GF-D8 (cell line): Measurements from ENCODE around the gene MCF2L2.
"Not testable (repeated sequence)": the region's sequence is repeated elsewhere in the genome, so short reads cannot be mapped to it uniquely, and the experiment has no call there.

Experiments used
- DNase-seq: peaks from one replicate; lab custom pipeline; 2025; lab: John Stamatoyannopoulos, UW

The MCF2L2 gene

DNA sequence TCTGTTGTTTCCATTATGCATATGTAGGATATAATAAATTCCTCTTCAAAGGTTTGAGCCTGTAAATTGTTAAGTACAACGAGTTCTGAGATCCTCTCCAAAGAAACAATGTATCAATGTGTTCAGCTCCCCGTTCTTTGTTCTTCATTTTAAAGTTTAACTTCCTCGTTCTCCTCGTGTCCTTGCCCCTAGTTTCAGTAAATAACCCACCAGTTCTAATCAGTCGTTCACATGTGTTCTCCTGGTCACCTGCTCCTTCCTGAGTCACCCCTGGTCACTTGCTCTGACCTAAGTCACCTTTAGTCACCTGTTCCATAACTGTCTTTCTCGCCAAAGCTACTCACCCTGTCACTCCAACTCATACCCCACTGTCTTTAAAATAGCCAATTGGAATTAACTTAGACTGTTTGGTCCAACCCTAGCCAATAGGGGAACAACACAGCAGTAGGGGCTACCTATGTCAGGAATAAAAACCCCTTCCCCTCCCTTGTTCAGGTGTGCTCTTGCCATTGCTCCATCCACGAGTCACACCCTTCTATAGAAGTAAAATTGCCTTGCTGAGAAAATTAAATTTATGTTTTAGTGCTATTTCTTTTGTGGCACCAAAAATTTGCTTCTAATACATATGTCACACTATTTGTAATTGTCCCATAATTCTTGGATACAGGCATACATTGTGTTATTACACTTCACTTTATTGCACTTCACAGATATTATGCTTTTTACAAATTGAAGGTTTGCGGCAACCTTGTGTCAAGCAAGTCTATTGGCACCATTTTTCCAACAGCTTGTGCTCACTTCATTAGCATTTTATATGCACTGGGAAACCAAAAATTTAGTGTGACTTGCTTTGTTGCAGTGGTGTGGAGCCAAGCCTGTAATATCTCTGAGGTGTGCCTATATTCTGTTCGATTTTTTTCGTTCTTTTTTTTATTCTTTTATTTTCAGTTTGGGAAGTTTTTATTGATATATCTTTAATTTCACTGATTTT lies 15.3 kb upstream of the MCF2L2 start:
- DNase-seq = no peak

DNA sequence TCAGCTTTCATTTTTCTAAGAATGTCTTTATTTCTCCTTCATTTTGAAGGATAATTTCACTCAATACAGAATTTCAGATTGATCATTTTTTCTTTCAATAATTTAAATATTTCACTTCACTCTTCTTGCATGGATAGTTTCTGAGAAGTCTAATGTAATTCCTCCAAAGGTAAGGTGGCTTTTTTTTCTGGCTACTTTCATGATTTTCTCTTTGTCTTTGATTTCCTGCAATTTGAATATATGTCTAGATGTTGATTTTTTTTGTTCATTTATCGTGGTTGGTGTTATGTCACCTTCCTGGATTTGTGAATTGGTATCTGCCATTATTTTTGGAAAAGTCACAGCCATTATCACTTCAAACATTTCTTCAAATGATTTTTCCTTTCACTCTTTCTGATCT lies 14.6 kb upstream of the MCF2L2 start:
- no peak for DNase-seq

DNA sequence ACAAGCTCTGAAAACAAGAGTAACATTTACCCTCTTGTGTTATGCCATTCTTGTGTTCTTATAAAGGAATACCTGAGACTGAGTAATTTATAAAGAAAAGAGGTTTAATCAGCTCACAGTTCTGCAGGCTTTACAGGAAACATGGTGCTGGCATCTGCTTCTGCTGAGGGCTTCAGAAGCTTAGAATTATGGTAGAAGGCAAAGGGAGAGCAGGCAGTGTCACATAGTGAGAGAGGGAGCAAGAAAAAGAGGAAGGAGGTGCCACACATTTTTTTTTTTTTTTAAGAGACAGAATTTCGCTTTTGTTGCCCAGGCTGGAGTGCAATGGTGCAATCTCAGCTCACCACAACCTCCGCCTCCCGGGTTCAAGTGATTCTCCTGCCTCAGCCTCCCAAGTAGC lies 12.1 kb upstream of the MCF2L2 start:
- DNase-seq = not testable (repeated sequence)

DNA sequence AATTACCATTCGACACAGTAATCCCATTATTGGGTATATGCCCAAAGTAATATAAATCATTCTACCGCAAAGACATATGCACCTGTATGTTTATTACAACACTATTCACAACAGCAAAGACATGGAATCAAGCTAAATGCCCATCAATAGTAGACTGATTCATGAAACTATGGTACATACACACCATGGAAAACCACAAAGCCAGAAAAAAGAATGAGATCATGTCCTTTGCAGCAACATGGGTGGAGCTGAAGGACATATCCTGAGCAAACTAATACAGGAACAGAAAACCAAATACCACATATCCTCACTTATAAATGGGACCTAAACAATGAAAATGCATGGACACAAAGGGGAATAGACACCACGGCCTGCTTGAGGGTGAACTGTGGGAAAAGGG lies 11.1 kb upstream of the MCF2L2 start:
- DNase-seq = no peak

DNA sequence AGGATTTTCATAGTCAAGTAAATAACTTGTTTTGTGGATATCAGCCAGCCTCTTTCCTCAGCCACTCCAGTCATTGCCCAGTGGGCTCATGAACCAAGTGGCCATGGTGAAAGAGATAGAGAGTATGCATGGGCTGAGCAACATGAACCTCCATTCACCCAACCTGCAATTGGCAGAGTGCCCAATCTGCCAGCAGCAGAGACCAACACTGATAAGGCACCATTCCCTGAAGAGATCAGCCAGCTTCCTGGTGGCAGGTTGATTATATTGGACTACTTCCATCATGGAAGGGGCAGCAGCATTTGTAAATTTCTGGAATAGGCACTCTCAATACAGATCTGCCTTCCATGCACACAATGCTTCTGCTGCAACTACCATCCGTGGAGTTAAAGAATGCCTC lies 10.3 kb upstream of the MCF2L2 start:
- no peak for DNase-seq

DNA sequence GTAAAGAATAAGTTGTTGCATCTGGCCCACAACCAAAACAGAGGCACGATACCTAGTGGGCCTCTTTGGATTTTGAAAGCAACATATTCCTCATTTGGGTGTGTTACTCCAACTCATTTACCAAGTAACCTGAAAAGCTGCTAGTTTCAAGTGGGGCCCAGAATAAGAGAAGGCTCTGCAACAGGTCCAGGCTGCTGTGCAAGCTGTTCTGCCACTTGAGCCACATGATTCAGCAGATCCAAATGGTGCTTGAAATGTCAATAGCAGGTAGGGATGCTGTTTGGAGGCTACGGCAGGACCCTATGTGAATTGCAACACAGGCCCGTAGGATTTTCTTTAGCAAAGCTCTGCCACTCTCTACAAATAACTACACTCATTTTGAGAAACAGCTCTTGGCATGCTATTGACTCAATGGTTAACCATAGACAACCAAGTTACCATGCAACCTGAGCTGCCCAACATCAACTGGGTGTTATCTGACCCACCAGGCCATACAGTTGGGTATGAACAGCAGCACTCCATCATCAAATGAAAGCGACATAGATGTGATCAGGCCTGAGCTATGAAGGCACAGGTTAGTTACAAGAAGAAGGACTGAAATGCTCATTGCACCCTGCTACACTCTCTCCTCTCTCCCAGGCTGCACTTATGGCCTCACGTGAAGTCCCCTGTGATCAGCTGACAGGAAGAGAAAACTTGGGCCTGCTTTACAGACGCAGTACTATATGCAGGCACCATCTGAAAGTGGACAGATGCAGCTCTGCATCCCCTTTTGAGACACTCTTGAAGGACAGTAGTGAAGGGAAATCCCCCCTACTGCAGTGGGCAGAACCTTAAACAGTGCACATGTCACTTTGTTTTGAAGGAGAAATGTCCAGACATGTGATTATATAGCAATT lies 9.5 kb upstream of the MCF2L2 start:
- no peak for DNase-seq

DNA sequence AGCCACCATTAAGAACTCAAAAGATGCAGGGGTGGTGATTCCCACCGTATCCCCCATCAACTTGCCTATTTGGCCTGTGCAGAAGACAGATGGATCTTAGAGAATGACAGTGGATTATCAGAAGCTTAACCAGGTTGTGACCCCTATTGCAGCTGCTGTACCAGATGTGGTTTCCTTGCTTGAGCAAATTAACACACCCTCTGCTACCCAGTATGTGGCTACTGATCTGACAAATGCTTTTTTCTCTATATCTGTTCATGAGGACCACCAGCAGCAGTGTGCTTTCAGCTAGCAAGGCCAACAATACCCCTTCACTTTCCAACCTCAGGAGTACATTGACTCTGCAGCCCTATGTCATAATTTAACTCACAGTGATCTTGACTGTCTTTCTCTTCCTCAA lies 8.6 kb upstream of the MCF2L2 start:
- DNase-seq = no peak

DNA sequence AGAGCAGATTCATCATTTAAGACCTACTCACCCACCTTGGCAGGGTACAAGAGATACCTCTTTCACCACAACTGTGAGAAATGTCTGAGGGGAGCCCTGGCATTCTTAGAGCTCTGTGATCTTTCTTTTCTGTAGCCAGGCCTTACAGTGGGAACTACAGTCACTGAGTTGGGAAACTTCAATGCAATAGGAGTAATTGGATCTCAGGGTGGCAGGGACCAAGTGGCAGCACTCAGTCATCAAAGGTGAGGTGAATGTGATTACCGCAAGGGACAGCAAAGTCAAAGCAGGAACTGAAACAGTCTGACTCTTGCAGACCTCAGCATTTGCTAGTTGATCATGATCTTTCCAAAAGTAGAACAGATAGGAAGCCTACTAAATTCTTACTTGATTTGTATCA lies 7.2 kb upstream of the MCF2L2 start:
- no peak for DNase-seq

DNA sequence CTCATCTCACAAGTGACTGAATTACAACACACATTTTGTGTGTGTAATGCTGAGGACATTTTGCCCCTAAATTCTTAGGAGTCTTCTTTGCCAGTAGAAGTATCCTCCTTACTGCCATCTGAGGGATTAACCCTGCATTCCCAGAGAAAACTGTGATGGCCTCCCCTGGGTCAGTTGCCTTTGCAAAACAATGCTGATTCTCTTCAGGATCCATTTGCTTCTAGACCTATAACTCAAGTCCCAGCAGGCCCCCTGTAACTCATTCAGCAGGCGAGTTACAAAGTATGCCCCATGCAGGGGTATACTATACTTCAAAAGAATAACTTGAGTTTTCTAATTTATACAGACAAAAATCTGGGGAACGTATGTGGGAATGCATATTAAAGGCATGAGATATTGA lies 6.6 kb upstream of the MCF2L2 start:
- DNase-seq = no peak

DNA sequence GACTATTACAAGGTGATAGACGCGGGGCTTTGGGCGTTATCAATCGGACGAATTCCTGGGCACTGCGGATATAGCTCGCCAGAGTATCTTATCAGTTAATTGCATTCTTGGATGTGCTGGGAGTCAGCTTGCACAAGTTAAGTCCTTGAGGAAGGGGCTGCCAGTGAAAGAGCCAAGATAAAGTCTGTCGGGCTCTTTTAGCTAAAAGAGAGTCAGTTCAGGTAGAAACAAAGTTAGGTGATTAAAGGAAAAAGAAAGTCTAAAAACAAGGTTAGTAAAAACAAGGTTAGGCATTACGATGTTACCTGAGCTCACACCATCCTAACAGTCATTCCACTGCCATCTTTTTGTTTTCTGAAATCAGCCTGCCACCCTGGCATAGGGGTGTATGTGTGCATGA lies 6.1 kb upstream of the MCF2L2 start:
- no peak for DNase-seq

DNA sequence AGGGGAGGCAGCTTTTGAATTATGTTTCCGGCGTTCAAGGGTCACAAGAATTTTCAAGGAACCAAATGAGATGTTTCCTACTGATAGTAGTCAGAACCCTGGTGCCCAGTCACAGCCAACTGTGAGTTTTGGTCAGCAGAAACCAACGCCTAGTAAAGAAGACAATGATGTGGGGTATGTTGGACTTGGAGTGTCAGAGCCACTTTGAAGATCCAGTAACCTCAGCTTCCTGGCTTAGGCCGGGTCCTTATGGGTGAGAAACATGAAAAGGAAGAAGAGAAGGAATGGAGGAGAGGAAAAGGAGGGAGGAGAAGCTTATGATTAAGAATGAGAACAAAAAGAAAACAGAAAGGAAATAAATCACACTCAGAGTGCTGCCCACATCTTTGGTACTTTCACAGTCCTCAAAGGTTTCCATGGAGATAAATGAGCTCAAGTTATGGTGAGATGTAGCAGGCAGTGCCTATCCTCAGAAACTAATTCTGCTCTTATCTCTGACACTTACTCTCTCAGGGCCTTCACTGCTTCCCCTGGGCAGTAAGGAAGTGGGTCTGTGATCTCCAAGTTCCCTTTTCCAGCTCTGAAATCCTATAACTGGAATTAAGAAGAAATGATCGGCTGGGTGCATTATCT lies 2.0 kb upstream of the MCF2L2 start:
- no peak for DNase-seq

DNA sequence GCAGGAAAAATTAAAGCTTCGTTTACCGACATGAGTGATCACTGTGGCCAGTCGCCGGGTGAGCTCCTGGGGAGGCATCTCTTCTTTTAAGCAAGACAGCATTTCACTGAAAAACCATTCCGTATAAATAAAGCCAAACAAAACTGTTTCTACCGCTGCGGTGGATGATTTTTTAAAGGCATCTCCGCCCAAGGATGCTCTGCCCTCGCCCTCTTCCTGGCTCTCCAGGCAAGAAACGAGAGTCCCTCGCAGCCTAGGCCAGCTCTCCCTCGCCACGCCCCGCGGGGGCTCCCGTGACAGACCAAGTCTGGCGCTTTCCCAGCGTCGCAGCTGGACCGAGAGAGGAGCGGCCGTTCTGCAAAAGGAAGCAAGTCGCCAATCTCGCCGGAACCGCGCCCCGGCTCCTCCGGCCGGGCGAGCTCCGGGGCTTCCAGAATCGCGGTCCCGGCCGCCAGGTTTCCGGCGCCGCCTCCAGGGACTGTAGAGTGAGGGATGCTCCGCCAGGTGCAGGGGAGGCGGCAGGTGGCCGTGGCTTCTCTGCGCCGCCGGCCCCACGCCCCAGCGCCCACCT lies 458 bp downstream of the MCF2L2 start:
- DNase-seq = no peak

DNA sequence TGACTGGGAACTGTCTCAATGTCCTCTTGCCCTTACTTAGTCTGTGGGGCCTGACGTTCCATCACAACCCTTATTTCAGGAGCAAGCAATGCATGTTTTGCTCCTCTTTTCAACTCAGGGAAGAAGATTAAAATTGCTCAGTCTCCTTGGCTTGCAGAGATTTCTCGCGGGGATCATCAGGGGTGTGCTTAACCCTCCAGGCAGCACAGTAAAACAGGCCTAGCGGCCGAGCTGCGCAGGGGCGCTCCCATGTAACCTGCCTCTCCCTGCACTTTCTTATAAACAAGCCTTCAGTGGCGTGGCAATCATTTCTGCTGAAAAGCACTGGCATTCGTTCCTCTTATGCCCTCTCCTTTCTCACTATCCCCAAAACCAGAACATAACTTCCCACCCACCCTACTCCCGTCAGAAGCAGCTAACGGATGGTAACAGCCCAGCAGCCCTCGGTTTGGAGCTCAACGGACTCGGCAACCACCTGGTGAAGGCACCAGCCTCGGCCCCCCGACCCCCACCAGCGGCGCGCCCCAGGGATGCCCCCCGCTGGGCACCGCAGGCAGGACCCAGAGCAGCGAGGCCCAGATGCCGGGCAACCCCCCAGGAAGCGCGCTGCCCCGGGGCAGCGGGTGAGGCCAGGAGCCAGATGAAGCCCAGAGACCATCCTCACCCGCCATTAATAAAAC lies 1.1 kb downstream of the MCF2L2 start:
- no peak for DNase-seq

DNA sequence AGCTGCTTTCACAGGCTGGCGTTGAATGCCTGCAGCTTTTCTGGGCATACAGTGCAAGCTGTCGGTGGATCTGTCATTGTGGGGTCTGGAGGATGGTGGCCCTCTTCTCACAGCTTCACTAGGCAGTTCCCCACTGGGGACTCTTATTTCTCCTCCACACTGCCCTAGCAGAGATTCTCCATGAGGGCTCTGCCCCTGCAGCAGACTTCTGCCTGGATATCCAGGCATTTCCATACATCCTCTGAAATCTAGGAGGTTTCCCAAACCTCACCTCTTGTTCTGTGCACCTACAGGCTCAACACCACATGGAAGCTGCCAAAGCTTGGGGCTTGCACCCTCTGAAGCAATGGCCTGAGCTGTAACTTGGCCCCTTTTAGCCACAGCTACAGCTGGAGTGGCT lies 9.6 kb downstream of the MCF2L2 start:
- not testable (repeated sequence) for DNase-seq

DNA sequence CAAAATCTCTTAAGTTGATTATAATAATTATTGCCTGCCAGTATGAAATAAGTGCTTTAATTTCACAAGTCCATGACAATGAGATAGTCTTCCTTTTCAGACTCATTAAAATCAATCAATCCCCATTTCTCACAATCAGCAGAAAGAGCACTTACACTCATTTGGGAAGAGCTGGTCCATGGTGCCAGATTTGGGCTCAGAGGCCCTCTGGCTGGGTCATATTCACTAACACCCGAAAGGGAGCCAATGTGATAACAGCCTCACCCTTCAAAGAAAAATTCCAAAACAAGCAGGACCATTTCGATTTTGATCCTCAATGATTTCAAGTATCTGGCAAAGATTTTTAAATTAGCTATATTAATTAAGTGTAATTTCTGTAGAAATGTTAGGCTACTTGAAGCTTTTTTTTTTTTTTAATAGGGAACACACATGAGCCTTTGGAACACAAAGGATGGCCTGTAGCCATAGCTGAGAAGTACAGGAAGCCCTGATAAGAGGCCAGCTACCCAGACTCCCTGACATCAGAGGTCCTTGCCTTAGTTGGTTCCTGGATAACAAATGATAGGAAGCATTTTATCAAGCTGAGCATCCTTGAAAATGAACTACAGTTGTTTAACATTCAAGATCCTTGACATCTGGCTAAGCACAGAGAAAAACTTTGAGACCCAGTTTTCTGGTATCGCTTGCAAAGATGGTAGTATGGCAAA lies 17.1 kb downstream of the MCF2L2 start:
- no peak for DNase-seq

DNA sequence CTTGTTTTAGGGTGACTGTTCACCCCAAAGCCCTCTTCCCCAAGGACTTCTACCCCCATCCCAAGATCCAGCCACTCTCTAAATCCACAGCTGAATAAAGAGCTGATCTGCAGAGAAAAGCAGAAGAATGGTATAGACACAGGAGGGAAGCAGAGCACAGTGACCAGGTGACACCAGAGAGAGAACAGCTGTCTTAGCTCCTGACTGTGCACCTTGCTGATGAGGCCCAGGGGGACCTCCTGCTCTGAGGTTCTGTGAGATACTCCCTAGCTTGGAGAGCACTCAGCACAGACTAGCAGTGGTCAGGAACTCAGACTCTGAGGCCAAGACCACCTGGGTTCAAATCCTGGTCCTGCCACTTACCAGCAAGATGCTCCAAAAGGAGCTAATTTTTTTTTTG lies 17.7 kb downstream of the MCF2L2 start:
- no peak for DNase-seq

DNA sequence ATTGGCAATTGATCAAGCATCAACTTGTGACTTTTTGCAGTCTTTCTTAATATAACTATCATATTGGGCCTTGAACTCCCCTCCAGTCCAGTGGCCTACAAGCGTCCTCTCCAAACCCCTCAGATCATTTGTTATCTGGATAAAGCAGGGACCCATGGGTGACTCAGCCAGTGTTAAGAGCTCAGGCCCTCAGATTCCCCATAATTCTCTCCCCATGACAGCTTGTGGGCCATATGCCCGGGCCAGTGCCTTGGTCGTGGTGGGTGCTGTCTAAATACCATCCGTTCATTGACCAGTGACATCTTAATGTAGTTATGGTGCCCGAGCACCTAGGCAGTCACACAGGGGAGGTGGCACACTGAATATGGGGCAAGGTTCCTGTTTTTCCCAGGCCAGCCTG lies 18.1 kb downstream of the MCF2L2 start:
- DNase-seq = no peak

DNA sequence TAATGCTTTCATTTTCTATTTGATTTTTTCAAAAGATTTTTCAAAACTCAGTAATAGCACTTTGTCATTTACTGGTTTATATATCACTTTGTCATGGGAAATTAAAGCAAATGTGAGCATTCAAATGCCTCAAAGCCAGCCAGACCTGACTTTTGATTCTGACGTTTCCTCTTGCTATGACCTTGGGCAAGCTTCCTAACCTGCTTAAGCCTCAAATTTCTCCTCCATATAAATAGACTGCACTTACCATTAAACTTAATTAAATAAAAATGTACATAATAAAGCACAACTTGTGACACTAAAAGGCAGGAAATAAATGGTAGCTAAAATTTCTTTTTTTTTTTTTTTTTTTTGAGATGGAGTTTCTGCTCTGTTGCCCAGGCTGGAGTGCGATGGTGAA lies 19.2 kb downstream of the MCF2L2 start:
- no peak for DNase-seq

DNA sequence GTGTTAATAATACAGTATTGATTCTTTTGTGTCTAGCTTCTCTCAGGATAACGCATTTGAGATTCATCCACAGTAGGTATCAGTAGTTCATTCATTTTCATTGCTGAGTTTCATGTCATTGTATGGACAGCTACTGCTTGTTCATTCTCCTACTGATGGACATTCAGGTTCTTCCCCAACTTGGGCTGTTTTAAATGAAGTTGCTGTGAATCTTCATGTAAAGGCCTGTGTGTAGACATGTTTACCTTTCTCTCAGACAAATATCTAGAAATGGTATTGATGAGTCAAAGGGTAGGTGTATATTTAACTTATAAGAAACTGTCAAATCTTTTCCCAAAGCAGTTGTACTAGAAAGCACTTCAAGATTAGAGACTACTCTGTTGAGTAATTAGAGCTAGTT lies 26.7 kb downstream of the MCF2L2 start:
- no peak for DNase-seq

DNA sequence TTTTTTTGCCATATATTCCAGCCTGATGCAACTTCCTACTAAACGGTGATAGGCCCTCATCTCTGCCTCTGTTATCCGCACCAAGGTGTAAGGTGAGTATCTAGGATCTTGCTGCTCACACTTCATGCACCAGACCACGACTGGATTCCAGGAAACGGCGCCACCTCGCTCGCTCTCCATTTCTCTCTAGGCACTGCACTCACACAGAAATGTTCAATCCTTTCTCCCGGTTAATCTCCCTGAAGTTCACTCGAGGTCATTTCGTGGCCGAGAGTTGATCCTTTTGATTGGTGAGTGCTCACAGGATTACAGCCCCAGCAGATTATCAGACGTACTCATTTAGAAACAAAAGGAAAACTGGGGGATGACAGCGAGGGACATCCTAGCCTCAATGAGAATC lies 28.1 kb downstream of the MCF2L2 start:
- no peak for DNase-seq
